H9 (cell line): ENCODE measurements around the gene APP. TPM values are rescaled to one million over a fixed set of nuclear protein-coding genes. Genes with fewer than 3 reads are reported as not detected.

Source experiments
- DNase-seq: peaks from one replicate; pipeline ENCODE4 v3.0.0-alpha.2; 2017
- H2AFZ ChIP-seq: one replicate; pipeline ENCODE4 v1.6.1; 2013; ENCODE audit warnings: mild to moderate bottlenecking, low read length, control low read depth, moderate library complexity
- H2AK5ac ChIP-seq: 2 replicates; pipeline ENCODE4 v1.6.1; 2013; ENCODE audit warnings: low read length, control low read depth, mixed read lengths; ENCODE audit not compliant: insufficient read length
- H2BK120ac ChIP-seq: one replicate; pipeline ENCODE4 v1.6.1; 2013; ENCODE audit warnings: low read depth, mild to moderate bottlenecking, low read length, control low read depth, inconsistent platforms; ENCODE audit not compliant: poor library complexity, severe bottlenecking
- H2BK12ac ChIP-seq: 2 replicates; pipeline ENCODE4 v1.6.1; 2013; ENCODE audit warnings: low read length, control low read depth, mixed read lengths, low read depth; ENCODE audit not compliant: insufficient read length
- H2BK15ac ChIP-seq: 2 replicates; pipeline ENCODE4 v1.6.1; 2013; ENCODE audit warnings: low read depth, low read length, control low read depth
- H2BK20ac ChIP-seq: one replicate; pipeline ENCODE4 v1.6.1; 2013; ENCODE audit warnings: low read depth, mild to moderate bottlenecking, low read length, control low read depth, inconsistent platforms; ENCODE audit not compliant: poor library complexity, severe bottlenecking
- H2BK5ac ChIP-seq: 2 replicates; pipeline ENCODE4 v1.6.1; 2013; ENCODE audit warnings: low read length, control low read depth, mixed read lengths; ENCODE audit not compliant: insufficient read length
- H3K14ac ChIP-seq: 2 replicates; pipeline ENCODE4 v1.6.1; 2013; ENCODE audit warnings: low read length, control low read depth; ENCODE audit not compliant: insufficient read depth
- H3K18ac ChIP-seq: 2 replicates; pipeline ENCODE4 v1.6.1; 2013; ENCODE audit warnings: low read depth, mild to moderate bottlenecking, mixed read lengths, low read length, control low read depth; ENCODE audit not compliant: insufficient read length
- H3K23ac ChIP-seq: 2 replicates; pipeline ENCODE4 v1.6.1; 2013; ENCODE audit warnings: low read length, control low read depth, mixed read lengths, low read depth; ENCODE audit not compliant: insufficient read length
- H3K23me2 ChIP-seq: 2 replicates; pipeline ENCODE4 v1.6.1; 2013; ENCODE audit warnings: low read depth, mild to moderate bottlenecking, mixed read lengths, low read length, control low read depth; ENCODE audit not compliant: insufficient read length, poor library complexity, severe bottlenecking
- H3K27ac ChIP-seq: 2 replicates; pipeline ENCODE4 v1.5.1; 2013; ENCODE audit warnings: low read length, control low read depth, mixed read lengths, low read depth; ENCODE audit not compliant: insufficient read length
- H3K27me3 ChIP-seq: 2 replicates; pipeline ENCODE4 v1.6.1; 2013; ENCODE audit warnings: low read length, control low read depth, inconsistent platforms; ENCODE audit not compliant: insufficient read depth
- H3K4ac ChIP-seq: 2 replicates; pipeline ENCODE4 v1.6.1; 2013; ENCODE audit warnings: low read depth, mild to moderate bottlenecking, control low read depth, inconsistent platforms, low read length, moderate library complexity
- H3K4me1 ChIP-seq: 2 replicates; pipeline ENCODE4 v1.6.1; 2013; ENCODE audit warnings: low read length, control low read depth, inconsistent platforms; ENCODE audit not compliant: insufficient read depth
- H3K4me2 ChIP-seq: 2 replicates; pipeline ENCODE4 v1.6.1; 2013; ENCODE audit warnings: low read length, control low read depth, mixed read lengths; ENCODE audit not compliant: insufficient read length, insufficient read depth
- H3K56ac ChIP-seq: 2 replicates; pipeline ENCODE4 v1.6.1; 2013; ENCODE audit warnings: low read depth, mild to moderate bottlenecking, mixed read lengths, low read length, control low read depth; ENCODE audit not compliant: insufficient read length
- H3K79me1 ChIP-seq: 2 replicates; pipeline ENCODE4 v1.6.1; 2013; ENCODE audit warnings: low read depth, mild to moderate bottlenecking, moderate library complexity, low read length, control low read depth, inconsistent platforms; ENCODE audit not compliant: insufficient read depth, poor library complexity, severe bottlenecking
- H3K79me2 ChIP-seq: 2 replicates; pipeline ENCODE4 v1.6.1; 2013; ENCODE audit warnings: low read length, control low read depth, inconsistent platforms; ENCODE audit not compliant: insufficient read depth
- H3K9ac ChIP-seq: 2 replicates; pipeline ENCODE4 v1.6.1; 2013; ENCODE audit warnings: low read length, control low read depth, mixed read lengths; ENCODE audit not compliant: insufficient read length; ENCODE audit errors: extremely low read depth
- H3K9me3 ChIP-seq: one replicate; pipeline ENCODE4 v1.6.1; 2013; ENCODE audit warnings: low read depth, low read length, inconsistent platforms; ENCODE audit not compliant: control insufficient read depth
- H3T11ph ChIP-seq: one replicate; pipeline ENCODE4 v1.6.1; 2013; ENCODE audit warnings: mild to moderate bottlenecking, low read length, control low read depth, inconsistent platforms
- H4K20me1 ChIP-seq: one replicate; pipeline ENCODE4 v1.6.1; 2013; ENCODE audit not compliant: control insufficient read depth, insufficient read length, insufficient read depth
- H4K5ac ChIP-seq: 2 replicates; pipeline ENCODE4 v1.6.1; 2013; ENCODE audit warnings: low read depth, mild to moderate bottlenecking, mixed read lengths, low read length, control low read depth; ENCODE audit not compliant: insufficient read length
- H4K8ac ChIP-seq: replicated peaks from 2 replicates; pipeline ENCODE4 v1.6.1; 2013; ENCODE audit warnings: low read length, control low read depth, mixed read lengths, low read depth; ENCODE audit not compliant: insufficient read length
- H4K91ac ChIP-seq: 2 replicates; pipeline ENCODE4 v1.6.1; 2013; ENCODE audit warnings: low read depth, mild to moderate bottlenecking, moderate library complexity, mixed read lengths, low read length, control low read depth; ENCODE audit not compliant: insufficient read length
- H3K27ac Mint-ChIP-seq, 3 experiments: 2 replicates in 2 of 3; 3 replicates in 1 of 3; pipeline ENCODE4 v1.8.0; 2020 to 2021; ENCODE audit warnings: mixed read lengths in 3 of 3, mild to moderate bottlenecking in 1 of 3, moderate library complexity in 1 of 3
- H3K27me3 Mint-ChIP-seq: 2 replicates; pipeline ENCODE4 v1.8.0; 2021; ENCODE audit warnings: low read depth, mild to moderate bottlenecking, moderate library complexity, mixed read lengths
- H3K36me3 Mint-ChIP-seq, 3 experiments: 2 replicates in 2 of 3; 3 replicates in 1 of 3; pipeline ENCODE4 v1.8.0; 2020 to 2021; ENCODE audit warnings: low read depth in 3 of 3, mixed read lengths in 3 of 3; ENCODE audit not compliant: insufficient read depth in 1 of 3
- H3K4me1 Mint-ChIP-seq, 2 experiments: 2 replicates each; pipeline ENCODE4 v1.8.0; 2020; ENCODE audit warnings: mixed read lengths in 2 of 2
- H3K4me3 Mint-ChIP-seq, 2 experiments: 2 replicates in 1 of 2; 3 replicates in 1 of 2; pipeline ENCODE4 v1.8.0; 2020 to 2021; ENCODE audit warnings: mild to moderate bottlenecking in 2 of 2, mixed read lengths in 2 of 2, moderate library complexity in 1 of 2
- H3K9me3 Mint-ChIP-seq, 2 experiments: 2 replicates in 1 of 2; 3 replicates in 1 of 2; pipeline ENCODE4 v1.8.0; 2020; ENCODE audit warnings: mild to moderate bottlenecking in 2 of 2, mixed read lengths in 2 of 2, moderate library complexity in 1 of 2
- WGBS: extraction: QIAGEN DNeasy Blood & Tissue Kit; methylation state at CpG from one replicate; pipeline ENCODE4 v1.1.7; 2013; ENCODE audit warnings: missing lambda C conversion rate, low lambda C conversion rate, mixed read lengths; ENCODE audit not compliant: insufficient read length; ENCODE audit errors: extremely low coverage; 5-methylcytosine and 5-hydroxymethylcytosine counted together
- total RNA-seq: library from RNA; stranded (reverse); gene quantifications from 2 replicates; pipeline ENCODE4 v1.2.1, GENCODE V29; 2021
- TF ChIP-seq, protein P1 (sequence below): fragments of 200-600 bp; sonication (generic); conservative IDR thresholded peaks from 3 replicates; pipeline ENCODE4 v1.8.0; 2021; ENCODE audit warnings: antibody characterized with exemption, mild to moderate bottlenecking

APP gene
- total RNA-seq, 1 experiment from 2014 or later, result 380 TPM

DNA sequence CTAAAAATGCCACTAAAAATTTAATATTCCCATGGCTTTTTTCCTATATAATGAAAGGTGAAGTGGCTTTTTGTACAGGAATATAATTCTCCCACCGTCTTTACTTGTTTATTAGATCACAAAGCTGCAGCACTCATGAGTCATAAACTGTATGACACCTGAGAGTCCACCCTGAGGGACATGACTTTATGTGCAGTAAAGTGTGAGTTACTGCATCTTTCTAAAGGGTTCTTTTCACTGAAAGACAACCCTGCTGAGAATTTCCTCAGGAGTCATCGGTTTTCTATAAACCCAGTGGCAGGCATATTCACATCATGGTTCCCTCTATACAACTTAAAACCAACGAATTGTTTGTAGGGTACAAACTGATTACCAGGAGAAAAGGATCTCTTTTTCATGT lies 77.4 kb downstream of the APP start:
- Mint-ChIP-seq H3K36me3 (peaks cover 13 to 19% (median 17%) of the 10 kb centered on the region in 3 experiments; a peak in 6 of 7 replicates), H3K27me3 (no peaks in the 10 kb centered on the region), H3K4me1 (peaks cover 32 to 34% of the 10 kb centered on the region in 2 experiments), H3K27ac (peak overlapping the region in 2 of 3 experiments; percentile 70 to 89; a peak in 4 of 7 replicates), H3K9me3 (no peaks in the 10 kb centered on the region), H3K4me3 (no peak overlapping the region)
- Histone ChIP-seq H3K4me2 (no peak overlapping the region), H3K79me2 (peaks cover 27% of the 10 kb centered on the region; the same call in 1 of the 2 replicates), H3K14ac (no peak overlapping the region), H2AFZ (no peak overlapping the region), H4K5ac (no peak overlapping the region), H2AK5ac (no peak overlapping the region), H2BK12ac (no peak overlapping the region), H3K27me3 (no peaks in the 10 kb centered on the region), H3K4me1 (peaks cover 12% of the 10 kb centered on the region; the same call in 1 of the 2 replicates), H3K9ac (no peak overlapping the region), H2BK20ac (no peak overlapping the region), H3K27ac (no peak overlapping the region), H3K79me1 (peaks cover 8% of the 10 kb centered on the region), H2BK5ac (no peak overlapping the region), H3K18ac (no peak overlapping the region), H3K4ac (no peak overlapping the region), H3K23me2 (no peaks in the 10 kb centered on the region), H4K91ac (no peak overlapping the region), H2BK120ac (no peak overlapping the region), H4K8ac (no peak overlapping the region), H3T11ph (no peak overlapping the region), H3K9me3 (no peaks in the 10 kb centered on the region), H3K23ac (no peak overlapping the region), H3K56ac (no peak overlapping the region), H4K20me1 (no peaks in the 10 kb centered on the region), H2BK15ac (no peak overlapping the region)
- DNase-seq, result no peak
- WGBS, result no CpG with 5 or more reads among the region's 3 CpGs
- TF ChIP-seq, protein P1, sequence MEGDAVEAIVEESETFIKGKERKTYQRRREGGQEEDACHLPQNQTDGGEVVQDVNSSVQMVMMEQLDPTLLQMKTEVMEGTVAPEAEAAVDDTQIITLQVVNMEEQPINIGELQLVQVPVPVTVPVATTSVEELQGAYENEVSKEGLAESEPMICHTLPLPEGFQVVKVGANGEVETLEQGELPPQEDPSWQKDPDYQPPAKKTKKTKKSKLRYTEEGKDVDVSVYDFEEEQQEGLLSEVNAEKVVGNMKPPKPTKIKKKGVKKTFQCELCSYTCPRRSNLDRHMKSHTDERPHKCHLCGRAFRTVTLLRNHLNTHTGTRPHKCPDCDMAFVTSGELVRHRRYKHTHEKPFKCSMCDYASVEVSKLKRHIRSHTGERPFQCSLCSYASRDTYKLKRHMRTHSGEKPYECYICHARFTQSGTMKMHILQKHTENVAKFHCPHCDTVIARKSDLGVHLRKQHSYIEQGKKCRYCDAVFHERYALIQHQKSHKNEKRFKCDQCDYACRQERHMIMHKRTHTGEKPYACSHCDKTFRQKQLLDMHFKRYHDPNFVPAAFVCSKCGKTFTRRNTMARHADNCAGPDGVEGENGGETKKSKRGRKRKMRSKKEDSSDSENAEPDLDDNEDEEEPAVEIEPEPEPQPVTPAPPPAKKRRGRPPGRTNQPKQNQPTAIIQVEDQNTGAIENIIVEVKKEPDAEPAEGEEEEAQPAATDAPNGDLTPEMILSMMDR, result no peak
